Heart right ventricle (tissue), 16 donors: ENCODE results near the gene VPS13A. TPM values are rescaled to one million over a fixed set of nuclear protein-coding genes. Genes with fewer than 3 reads are reported as not detected.
A peak's percentile ranks its signal among the peaks of the same experiment; 100 is the strongest.

ENCODE experiments used
- ATAC-seq, 8 donors: fragments of 200-7000 bp; cut with Tn5 transposase; one replicate each; pipeline ENCODE4 v1.9.1; 2020; ENCODE audit warnings: mild to moderate bottlenecking in 8 of 8, moderate library complexity in 8 of 8, moderate number of reproducible peaks in 1 of 8
- DNase-seq, 2 donors: peaks; one replicate each; pipeline ENCODE4 v3.0.0-alpha.2; 2020
- H3K27ac ChIP-seq, 10 donors: fragments of 200-600 bp; sonication (generic) in 2 of 10; one replicate each; pipeline versions ENCODE4 v1.5.0 to v1.8.0; 2020 to 2022; ENCODE audit warnings: mild to moderate bottlenecking in 3 of 10
- H3K27me3 ChIP-seq, 7 donors: fragments of 200-600 bp; one replicate each; pipeline ENCODE4 v1.8.0; 2021 to 2022; ENCODE audit warnings: mild to moderate bottlenecking in 2 of 7
- H3K36me3 ChIP-seq, 9 donors: fragments of 200-600 bp; sonication (generic) in 1 of 9; one replicate each; pipeline versions ENCODE4 v1.5.0 to v1.8.0; 2020 to 2022; ENCODE audit warnings: mild to moderate bottlenecking in 2 of 9
- H3K4me1 ChIP-seq, 9 donors: fragments of 200-600 bp; sonication (generic) in 1 of 9; one replicate each; pipeline versions ENCODE4 v1.5.0 to v1.8.0; 2020 to 2022; ENCODE audit warnings: mild to moderate bottlenecking in 4 of 9
- H3K4me3 ChIP-seq, 10 donors: fragments of 200-600 bp; sonication (generic) in 2 of 10; one replicate each; pipeline versions ENCODE4 v1.5.0 to v1.8.0; 2020 to 2022; ENCODE audit warnings: mild to moderate bottlenecking in 7 of 10, moderate library complexity in 2 of 10
- H3K9me3 ChIP-seq, 11 donors: fragments of 200-600 bp in 10 of 11; sonication (generic) in 2 of 11; one replicate each; pipeline versions ENCODE4 v1.5.0 to v1.8.0; 2013 to 2022; ENCODE audit warnings: mild to moderate bottlenecking in 2 of 11, control low read depth in 1 of 11, moderate library complexity in 1 of 11
- CTCF ChIP-seq, 9 donors: fragments of 200-600 bp; sonication (generic) in 2 of 9; IDR thresholded peaks; one replicate each; pipeline versions ENCODE4 v1.5.0 to v1.8.0; 2021 to 2022; ENCODE audit warnings: antibody characterized with exemption in 9 of 9, mild to moderate bottlenecking in 5 of 9, moderate library complexity in 1 of 9
- WGBS, 2 donors: extraction: QIAGEN DNeasy Blood & Tissue Kit; methylation state at CpG; one replicate each; pipeline ENCODE4 v1.1.7; 2013; ENCODE audit warnings: inconsistent platforms in 1 of 2; 5-methylcytosine and 5-hydroxymethylcytosine counted together
- intact Hi-C, 10 donors: fragments of 100-400 bp; cut with DNase I; formaldehyde crosslinking; loops; one replicate each; pipeline versions ENCODE4 v1.11.1 to v1.14.2; 2022
- polyA plus RNA-seq, 2 donors: library from polyadenylated mRNA; stranded (reverse); fragments of 200-250 nt; gene quantifications; one replicate each; pipeline ENCODE4 v1.2.3, GENCODE V29; 2013
- total RNA-seq, 10 donors: library from RNA; stranded (reverse); fragmentation: NEBNext Ultra II Directional in 3 of 10; extraction: Animal tissue kit (Norgen Biotek cat#: 25700) in 3 of 10; gene quantifications; one replicate each; pipeline versions ENCODE4 v1.2.1 to v1.2.4, GENCODE V29; 2021 to 2023
- donor health status: Arrhythmogenic right ventricular cardiomyopathy.
- donor health status: ischemic (EF 13 %, LVEDD 7.1; RV severe dilation, severe dysfunction).
- donor health status: healthy with polysubstance abuse.
- donor health status: DM: no; HTN: yes; CAD: no.
- donor health status: DM: no; HTN: no; CAD: no.
- donor health status: ischemic (EF 25% LVEDD 6.9; RV normal size, moderate dysfunction).
- donor health status: ischemic (EF 25% LVEDD 5.7; RV mildly dilated, moderate dysfunction).
- donor health status: healthy.
- donor health status: DM: yes; HTN: yes; CAD: no.
- donor health status: Ischemic cardiomyopathy.
- donor health status: ischemic (EF 35%, LVEDD 5.7; RV mildly dilated, moderate dysfunction).
- donor health status: nonischemic (EF 11% LVEDD 7.7; RV severe dilation, severe dysfunction).
- donor health status: DM: yes; HTN: yes; CAD: no.
- donor health status: PGD.
- donor health status: ischemic (EF 29% LVEDD 5.4; RV normal size, mild dysfunction).
- donor health status: nonischemic (EF 23%, LVEDD 6.1; RV moderate dilation, normal function).

Gene VPS13A
- total and polyA plus RNA-seq, 12 donors, result 6.8 to 53.2 (median 33.6) TPM

- peak in 2 of 8 donors; percentile 12 to 42 for ATAC-seq
- H3K4me3 ChIP-seq, result no peak overlapping the region
- H3K9me3 ChIP-seq, result no peaks in the 10 kb centered on the region
- intact Hi-C loops, result no loop called here
- TF ChIP-seq CTCF (IDR thresholded peaks at IDR 0.05), result no peak
- H3K36me3 ChIP-seq, result peaks cover 0 to 3% (median 0%) of the 10 kb centered on the region in 9 donors
- no peak overlapping the region for H3K27ac ChIP-seq
- peaks cover 0 to 15% (median 0%) of the 10 kb centered on the region in 9 donors for H3K4me1 ChIP-seq
- H3K27me3 ChIP-seq, result no peaks in the 10 kb centered on the region
- WGBS, 2 donors, result 51 to 61% methylated on average over 7 of the region's 7 CpGs
- no peak for DNase-seq
Measured at GRCh38 chr9:77427256-77427927, 250.1 kb downstream of the VPS13A start.

GRCh38 chr9:77429928-77430327, 252.6 kb downstream of the VPS13A start:
- DNase-seq, result no peak
- H3K9me3 ChIP-seq, result no peaks in the 10 kb centered on the region
- no peaks in the 10 kb centered on the region for H3K36me3 ChIP-seq
- H3K27me3 ChIP-seq, result peaks cover 0 to 4% (median 0%) of the 10 kb centered on the region in 7 donors
- intact Hi-C loops, result loop anchor here in 5 of 10 donors (5.0 to 10.0 kb wide), 4 partner anchors 315 to 692 kb away; partner anchors contain the start of gene GNAQ (in 2 of the 5)
- H3K4me3 ChIP-seq, result no peak overlapping the region
- no peak overlapping the region for H3K27ac ChIP-seq
- ATAC-seq, result no peak
- 62 to 64% methylated on average over 2 of the region's 2 CpGs for WGBS, 2 donors
- no peak for TF ChIP-seq CTCF (IDR thresholded peaks at IDR 0.05)
- H3K4me1 ChIP-seq, result peaks cover 0 to 16% (median 0%) of the 10 kb centered on the region in 9 donors

DNA sequence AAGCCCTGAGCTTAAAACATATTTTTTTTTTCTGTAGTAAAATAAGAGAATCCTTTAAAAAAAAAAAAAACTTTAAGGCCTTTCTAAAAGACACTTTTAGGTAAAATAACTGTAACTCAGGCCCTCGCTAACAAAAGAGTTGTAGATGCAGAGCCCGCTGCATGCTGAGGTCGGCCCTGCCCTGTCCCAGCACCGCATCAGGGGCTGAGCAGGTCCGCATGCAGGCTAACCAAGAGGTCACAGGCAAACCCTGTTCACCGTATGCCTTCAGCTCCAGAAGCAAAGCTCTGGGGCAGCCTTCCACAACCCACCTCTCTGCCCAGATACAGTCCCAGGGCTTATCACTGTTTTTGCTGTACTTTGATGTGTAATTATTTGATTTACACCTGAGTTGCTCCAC, 254.7 kb downstream of the VPS13A start:
- WGBS, 2 donors, result 94% methylated on average over 6 of the region's 6 CpGs

More for the DNA sequence above, 254.7 kb downstream of the VPS13A start:
- H3K27me3 ChIP-seq, result peaks cover 0 to 4% (median 0%) of the 10 kb centered on the region in 7 donors
- intact Hi-C loops, result loop anchor here in 5 of 10 donors (5.0 to 10.0 kb wide), 4 partner anchors 313 to 690 kb away; partner anchors contain the start of gene GNAQ (in 2 of the 5)
- no peak for TF ChIP-seq CTCF (IDR thresholded peaks at IDR 0.05)
- ATAC-seq (no peak), DNase-seq (no peak)
- H3K27ac ChIP-seq, result no peak overlapping the region
- H3K4me1 ChIP-seq, result peaks cover 0 to 13% (median 4%) of the 10 kb centered on the region in 9 donors
- H3K9me3 ChIP-seq, result no peaks in the 10 kb centered on the region
- H3K36me3 ChIP-seq, result no peaks in the 10 kb centered on the region
- H3K4me3 ChIP-seq, result no peak overlapping the region
